K562 (cell line): ENCODE results near the gene TMEM217. TPM values are rescaled to one million over a fixed set of nuclear protein-coding genes. Genes with fewer than 3 reads are reported as not detected.

ENCODE experiments used
- FOXO4 ChIP-seq: fragments of 450-650 bp; formaldehyde crosslinking; IDR thresholded peaks from 2 replicates; pipeline ENCODE4 v1.4.0; 2020; ENCODE audit warnings: mild to moderate bottlenecking, moderate library complexity
- ZNF318 ChIP-seq, 2 experiments: fragments of 450-650 bp; IDR thresholded peaks; 2 replicates each; pipeline ENCODE4 v1.6.1; 2016; ENCODE audit warnings: mild to moderate bottlenecking in 2 of 2, borderline replicate concordance in 1 of 2, low read depth in 1 of 2, moderate library complexity in 1 of 2
- polyA plus RNA-seq, 8 experiments: library from polyadenylated mRNA; depleted of rRNA in 4 of 8; stranded (reverse) in 5 of 8; unstranded in 3 of 8; fragments of >200 nt; fragmentation: Nextera tagmentation in 2 of 8; fragmentation: Illumina TruSeq in 1 of 8; extraction: Ambion mirVana in 2 of 8; extraction: Trizol in 1 of 8; gene quantifications; 2 replicates each; pipeline versions ENCODE4 v1.2.1 to v1.2.3, GENCODE V29; 2011 to 2014; ENCODE audit warnings: inconsistent platforms in 1 of 8, missing spikeins in 1 of 8
- total RNA-seq, 7 experiments: library from RNA; depleted of rRNA in 6 of 7; stranded (reverse); fragments of >200 nt in 6 of 7; fragmentation: Illumina TruSeq in 2 of 7; extraction: Trizol in 2 of 7; gene quantifications; 2 replicates each; pipeline versions ENCODE4 v1.2.1 to v1.2.3, GENCODE V29; 2011 to 2021; ENCODE audit warnings: low replicate concordance in 1 of 7
- TF ChIP-seq, protein P1 (sequence below): fragments of 250-450 bp; sonication (Bioruptor Pico); IDR thresholded peaks from 2 replicates; pipeline ENCODE4 v1.5.0; 2021; ENCODE audit warnings: mild to moderate bottlenecking, borderline replicate concordance
- TF ChIP-seq, protein P2 (sequence below): fragments of 250-450 bp; sonication (Bioruptor Pico); IDR thresholded peaks from 2 replicates; pipeline ENCODE4 v1.4.0; 2020; ENCODE audit warnings: mild to moderate bottlenecking
- TF ChIP-seq, protein P3 (sequence below): fragments of 250-450 bp; sonication (Bioruptor Pico); IDR thresholded peaks from 2 replicates; pipeline ENCODE4 v1.4.0; 2020

The TMEM217 gene
- total and polyA plus RNA-seq, 9 of the 15 experiments (the other 6 are each of a cell fraction or from before 2014, with no cell fraction given) = 1.3 to 8.0 (median 1.9) TPM

DNA sequence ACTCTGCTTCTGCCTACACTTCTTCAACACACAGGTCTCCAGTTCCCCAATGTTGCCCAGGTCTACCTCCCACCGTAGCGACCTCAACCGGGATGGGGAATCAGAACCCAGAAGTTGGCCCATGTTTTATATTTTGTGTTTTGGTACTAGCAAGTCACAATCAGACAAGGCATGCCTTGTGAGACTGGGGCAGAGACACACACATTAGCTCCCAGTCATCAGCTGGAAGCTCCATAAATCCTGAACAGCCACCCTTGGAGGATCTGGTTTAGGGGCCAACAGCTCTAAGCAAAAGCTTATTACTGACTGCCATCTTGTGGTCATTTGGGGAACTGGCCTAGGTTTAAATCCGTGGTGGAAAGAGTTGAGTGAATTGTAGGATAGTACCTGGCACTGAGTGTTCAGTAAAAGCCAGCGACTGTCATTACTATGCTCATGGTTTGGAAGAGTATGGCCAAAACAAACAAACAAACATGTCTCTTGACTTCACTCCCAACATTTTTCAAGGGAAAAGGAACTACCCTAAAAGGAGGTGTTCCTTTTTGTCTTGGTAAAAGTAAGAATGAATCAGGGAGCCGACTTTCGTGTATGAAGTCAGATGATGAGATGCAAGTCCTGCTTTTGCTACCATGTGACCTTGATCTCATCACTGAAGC lies 47.5 kb downstream of the TMEM217 start (continued):
- 0 out of 4 replicates have a peak, but pooled peaks of 1 of the 2 experiments have one; percentile 17 for TF ChIP-seq ZNF318 (IDR thresholded peaks at IDR 0.05; ENCODE audit: borderline replicate concordance in 1 of 2, low read depth in 1 of 2)
- TF ChIP-seq, protein P1, sequence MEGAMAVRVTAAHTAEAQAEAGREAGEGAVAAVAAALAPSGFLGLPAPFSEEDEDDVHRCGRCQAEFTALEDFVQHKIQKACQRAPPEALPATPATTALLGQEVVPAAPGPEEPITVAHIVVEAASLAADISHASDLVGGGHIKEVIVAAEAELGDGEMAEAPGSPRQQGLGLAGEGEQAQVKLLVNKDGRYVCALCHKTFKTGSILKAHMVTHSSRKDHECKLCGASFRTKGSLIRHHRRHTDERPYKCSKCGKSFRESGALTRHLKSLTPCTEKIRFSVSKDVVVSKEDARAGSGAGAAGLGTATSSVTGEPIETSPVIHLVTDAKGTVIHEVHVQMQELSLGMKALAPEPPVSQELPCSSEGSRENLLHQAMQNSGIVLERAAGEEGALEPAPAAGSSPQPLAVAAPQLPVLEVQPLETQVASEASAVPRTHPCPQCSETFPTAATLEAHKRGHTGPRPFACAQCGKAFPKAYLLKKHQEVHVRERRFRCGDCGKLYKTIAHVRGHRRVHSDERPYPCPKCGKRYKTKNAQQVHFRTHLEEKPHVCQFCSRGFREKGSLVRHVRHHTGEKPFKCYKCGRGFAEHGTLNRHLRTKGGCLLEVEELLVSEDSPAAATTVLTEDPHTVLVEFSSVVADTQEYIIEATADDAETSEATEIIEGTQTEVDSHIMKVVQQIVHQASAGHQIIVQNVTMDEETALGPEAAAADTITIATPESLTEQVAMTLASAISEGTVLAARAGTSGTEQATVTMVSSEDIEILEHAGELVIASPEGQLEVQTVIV (CRISPR knock-in tag) = no peak
- TF ChIP-seq, protein P2, sequence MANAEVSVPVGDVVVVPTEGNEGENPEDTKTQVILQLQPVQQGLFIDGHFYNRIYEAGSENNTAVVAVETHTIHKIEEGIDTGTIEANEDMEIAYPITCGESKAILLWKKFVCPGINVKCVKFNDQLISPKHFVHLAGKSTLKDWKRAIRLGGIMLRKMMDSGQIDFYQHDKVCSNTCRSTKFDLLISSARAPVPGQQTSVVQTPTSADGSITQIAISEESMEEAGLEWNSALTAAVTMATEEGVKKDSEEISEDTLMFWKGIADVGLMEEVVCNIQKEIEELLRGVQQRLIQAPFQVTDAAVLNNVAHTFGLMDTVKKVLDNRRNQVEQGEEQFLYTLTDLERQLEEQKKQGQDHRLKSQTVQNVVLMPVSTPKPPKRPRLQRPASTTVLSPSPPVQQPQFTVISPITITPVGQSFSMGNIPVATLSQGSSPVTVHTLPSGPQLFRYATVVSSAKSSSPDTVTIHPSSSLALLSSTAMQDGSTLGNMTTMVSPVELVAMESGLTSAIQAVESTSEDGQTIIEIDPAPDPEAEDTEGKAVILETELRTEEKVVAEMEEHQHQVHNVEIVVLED (CRISPR knock-in tag) = 0 out of 2 replicates have a peak, but pooled peaks have one; percentile 10
- TF ChIP-seq, protein P3, sequence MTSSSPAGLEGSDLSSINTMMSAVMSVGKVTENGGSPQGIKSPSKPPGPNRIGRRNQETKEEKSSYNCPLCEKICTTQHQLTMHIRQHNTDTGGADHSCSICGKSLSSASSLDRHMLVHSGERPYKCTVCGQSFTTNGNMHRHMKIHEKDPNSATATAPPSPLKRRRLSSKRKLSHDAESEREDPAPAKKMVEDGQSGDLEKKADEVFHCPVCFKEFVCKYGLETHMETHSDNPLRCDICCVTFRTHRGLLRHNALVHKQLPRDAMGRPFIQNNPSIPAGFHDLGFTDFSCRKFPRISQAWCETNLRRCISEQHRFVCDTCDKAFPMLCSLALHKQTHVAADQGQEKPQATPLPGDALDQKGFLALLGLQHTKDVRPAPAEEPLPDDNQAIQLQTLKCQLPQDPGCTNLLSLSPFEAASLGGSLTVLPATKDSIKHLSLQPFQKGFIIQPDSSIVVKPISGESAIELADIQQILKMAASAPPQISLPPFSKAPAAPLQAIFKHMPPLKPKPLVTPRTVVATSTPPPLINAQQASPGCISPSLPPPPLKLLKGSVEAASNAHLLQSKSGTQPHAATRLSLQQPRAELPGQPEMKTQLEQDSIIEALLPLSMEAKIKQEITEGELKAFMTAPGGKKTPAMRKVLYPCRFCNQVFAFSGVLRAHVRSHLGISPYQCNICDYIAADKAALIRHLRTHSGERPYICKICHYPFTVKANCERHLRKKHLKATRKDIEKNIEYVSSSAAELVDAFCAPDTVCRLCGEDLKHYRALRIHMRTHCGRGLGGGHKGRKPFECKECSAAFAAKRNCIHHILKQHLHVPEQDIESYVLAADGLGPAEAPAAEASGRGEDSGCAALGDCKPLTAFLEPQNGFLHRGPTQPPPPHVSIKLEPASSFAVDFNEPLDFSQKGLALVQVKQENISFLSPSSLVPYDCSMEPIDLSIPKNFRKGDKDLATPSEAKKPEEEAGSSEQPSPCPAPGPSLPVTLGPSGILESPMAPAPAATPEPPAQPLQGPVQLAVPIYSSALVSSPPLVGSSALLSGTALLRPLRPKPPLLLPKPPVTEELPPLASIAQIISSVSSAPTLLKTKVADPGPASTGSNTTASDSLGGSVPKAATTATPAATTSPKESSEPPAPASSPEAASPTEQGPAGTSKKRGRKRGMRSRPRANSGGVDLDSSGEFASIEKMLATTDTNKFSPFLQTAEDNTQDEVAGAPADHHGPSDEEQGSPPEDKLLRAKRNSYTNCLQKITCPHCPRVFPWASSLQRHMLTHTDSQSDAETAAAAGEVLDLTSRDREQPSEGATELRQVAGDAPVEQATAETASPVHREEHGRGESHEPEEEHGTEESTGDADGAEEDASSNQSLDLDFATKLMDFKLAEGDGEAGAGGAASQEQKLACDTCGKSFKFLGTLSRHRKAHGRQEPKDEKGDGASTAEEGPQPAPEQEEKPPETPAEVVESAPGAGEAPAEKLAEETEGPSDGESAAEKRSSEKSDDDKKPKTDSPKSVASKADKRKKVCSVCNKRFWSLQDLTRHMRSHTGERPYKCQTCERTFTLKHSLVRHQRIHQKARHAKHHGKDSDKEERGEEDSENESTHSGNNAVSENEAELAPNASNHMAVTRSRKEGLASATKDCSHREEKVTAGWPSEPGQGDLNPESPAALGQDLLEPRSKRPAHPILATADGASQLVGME (CRISPR knock-in tag) = no peak
- TF ChIP-seq FOXO4 = no peak
